ENCODE measurements around the gene AGTRAP.

The AGTRAP gene

DNA sequence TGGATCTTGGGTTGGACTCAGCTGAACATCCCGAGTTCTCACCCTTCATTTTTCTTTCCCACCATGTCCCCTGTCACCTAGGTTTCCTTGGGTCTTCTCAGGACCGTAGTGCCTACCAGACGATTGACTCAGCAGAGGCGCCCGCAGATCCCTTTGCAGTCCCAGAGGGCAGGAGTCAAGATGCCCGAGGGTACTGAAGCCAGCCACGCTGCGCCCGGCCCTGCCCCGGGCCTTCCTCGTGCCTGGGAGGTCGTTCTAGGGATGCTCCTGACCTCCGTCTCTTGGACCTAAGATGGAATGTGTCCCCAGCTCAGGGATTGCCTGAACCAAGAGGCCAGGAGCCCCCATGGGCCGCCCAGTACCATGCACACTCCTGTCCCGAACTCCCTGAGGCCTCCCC lies 14.1 kb downstream of the AGTRAP start:
- no peak for ATAC-seq (ENCODE audit: insufficient read depth, low read depth)

DNA sequence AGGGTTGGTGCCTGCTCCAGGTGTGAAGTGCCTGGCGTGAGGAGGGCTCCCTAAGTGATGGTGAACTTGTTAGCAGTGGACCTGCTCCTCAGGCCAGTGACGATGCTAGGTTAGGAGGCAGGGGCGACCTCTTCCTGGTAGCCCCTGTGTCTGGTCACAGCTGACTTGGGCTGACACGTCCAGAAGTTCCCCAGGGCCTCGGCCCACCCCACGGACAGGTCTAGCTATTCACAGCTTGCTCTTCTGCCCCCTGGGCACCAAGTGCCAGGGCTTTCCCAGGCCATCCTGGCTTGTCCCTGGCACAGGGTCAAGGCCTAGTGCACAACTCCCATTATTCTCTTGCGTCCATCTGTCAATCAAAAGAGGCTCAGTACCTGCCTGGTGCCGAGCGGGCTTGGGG lies 15.2 kb downstream of the AGTRAP start:
- H2AFZ ChIP-seq (ENCODE audit: low read depth, low read length) = no peak overlapping the region
- H4K20me1 ChIP-seq (ENCODE audit: insufficient read depth, low read length) = no peaks in the 10 kb centered on the region; the same call in 1 of the 2 replicates
- no peaks in the 10 kb centered on the region for H3K36me3 ChIP-seq (ENCODE audit: insufficient read depth, low read length)
- no peaks in the 10 kb centered on the region for H3K79me2 ChIP-seq (ENCODE audit: insufficient read depth, low read length)
- H3K9me3 ChIP-seq (ENCODE audit: insufficient read depth, low read length, severe bottlenecking) = no peaks in the 10 kb centered on the region
- H3K27ac ChIP-seq (ENCODE audit: low read length) = no peak overlapping the region
- TF ChIP-seq CTCF (IDR thresholded peaks at IDR 0.05; ENCODE audit: borderline replicate concordance, extremely low read depth, low read length, poor library complexity, severe bottlenecking) = no peak
- TF ChIP-seq EZH2 (IDR thresholded peaks at IDR 0.05; ENCODE audit: borderline replicate concordance, low read depth, low read length, severe bottlenecking) = no peak
- no peak overlapping the region for H3K4me3 ChIP-seq (ENCODE audit: low read depth in 1 of 2, low read length in 2 of 2)
- ATAC-seq (ENCODE audit: insufficient read depth, low read depth) (no peak), DNase-seq (no peak)
- peaks cover 4% of the 10 kb centered on the region for H3K27me3 ChIP-seq (ENCODE audit: insufficient read depth, low read length, poor library complexity)
- H3K4me1 ChIP-seq (ENCODE audit: insufficient read depth, low read length) = no peaks in the 10 kb centered on the region
- no peak overlapping the region for H3K9ac ChIP-seq (ENCODE audit: low read depth, low read length)
- no peak overlapping the region for H3K4me2 ChIP-seq (ENCODE audit: insufficient read depth, low read length)

More for the DNA sequence above, 14.1 kb downstream of the AGTRAP start:
- Histone ChIP-seq H3K36me3 (ENCODE audit: insufficient read depth, low read length) (no peaks in the 10 kb centered on the region), H2AFZ (ENCODE audit: low read depth, low read length) (no peak overlapping the region), H3K4me3 (ENCODE audit: low read depth in 1 of 2, low read length in 2 of 2) (no peak overlapping the region), H3K9me3 (ENCODE audit: insufficient read depth, low read length, severe bottlenecking) (no peaks in the 10 kb centered on the region), H4K20me1 (ENCODE audit: insufficient read depth, low read length) (peaks cover 3% of the 10 kb centered on the region; the same call in 1 of the 2 replicates), H3K79me2 (ENCODE audit: insufficient read depth, low read length) (no peaks in the 10 kb centered on the region), H3K4me1 (ENCODE audit: insufficient read depth, low read length) (no peaks in the 10 kb centered on the region), H3K9ac (ENCODE audit: low read depth, low read length) (no peak overlapping the region), H3K27ac (ENCODE audit: low read length) (no peak overlapping the region), H3K4me2 (ENCODE audit: insufficient read depth, low read length) (no peak overlapping the region), H3K27me3 (ENCODE audit: insufficient read depth, low read length, poor library complexity) (no peaks in the 10 kb centered on the region)
- DNase-seq = no peak
- TF ChIP-seq EZH2 (IDR thresholded peaks at IDR 0.05; ENCODE audit: borderline replicate concordance, low read depth, low read length, severe bottlenecking) (no peak), CTCF (IDR thresholded peaks at IDR 0.05; ENCODE audit: borderline replicate concordance, extremely low read depth, low read length, poor library complexity, severe bottlenecking) (no peak)

DNA sequence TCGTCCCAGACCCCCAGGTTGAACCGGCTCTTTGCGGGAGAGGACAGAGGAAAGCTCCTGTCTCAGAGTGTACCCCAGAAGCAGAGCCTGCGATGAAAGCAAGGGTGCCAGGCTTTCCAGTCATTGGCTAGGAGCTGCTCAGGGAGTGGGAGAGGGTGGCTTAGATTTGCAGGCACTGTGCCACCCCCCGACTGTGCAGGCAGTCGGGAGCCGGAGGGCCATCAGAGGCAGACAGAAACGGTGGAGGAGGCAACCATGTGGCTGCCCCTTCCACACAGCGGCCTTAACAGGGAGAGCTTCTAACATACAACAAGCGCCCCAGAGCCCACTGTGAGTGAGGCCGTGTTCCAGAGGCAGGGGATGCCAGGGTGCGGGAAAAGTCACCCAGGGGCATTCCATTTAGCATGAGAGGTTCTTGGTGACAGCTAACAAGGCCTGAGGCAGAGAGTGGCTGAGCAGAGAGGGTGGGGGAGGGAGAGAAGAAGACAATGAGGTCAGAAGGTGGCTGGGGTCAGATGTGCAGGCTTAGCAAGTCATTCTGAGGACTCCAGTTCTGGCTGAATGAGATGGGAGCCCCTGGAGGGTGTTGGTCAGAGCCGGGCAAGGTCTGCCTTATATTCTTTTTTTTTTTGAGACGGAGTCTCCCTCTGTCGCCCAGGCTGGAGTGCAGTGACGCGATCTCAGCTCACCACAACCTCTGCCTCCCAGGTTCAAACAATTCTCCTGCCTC lies 16.6 kb downstream of the AGTRAP start:
- Histone ChIP-seq H4K20me1 (ENCODE audit: insufficient read depth, low read length) (no peaks in the 10 kb centered on the region; the same call in 1 of the 2 replicates), H3K27ac (ENCODE audit: low read length) (no peak overlapping the region), H3K79me2 (ENCODE audit: insufficient read depth, low read length) (no peaks in the 10 kb centered on the region), H3K9me3 (ENCODE audit: insufficient read depth, low read length, severe bottlenecking) (no peaks in the 10 kb centered on the region), H3K36me3 (ENCODE audit: insufficient read depth, low read length) (no peaks in the 10 kb centered on the region), H3K4me3 (ENCODE audit: low read depth in 1 of 2, low read length in 2 of 2) (no peak overlapping the region), H2AFZ (ENCODE audit: low read depth, low read length) (no peak overlapping the region), H3K4me1 (ENCODE audit: insufficient read depth, low read length) (no peaks in the 10 kb centered on the region), H3K4me2 (ENCODE audit: insufficient read depth, low read length) (no peak overlapping the region), H3K27me3 (ENCODE audit: insufficient read depth, low read length, poor library complexity) (peaks cover 4% of the 10 kb centered on the region), H3K9ac (ENCODE audit: low read depth, low read length) (no peak overlapping the region)
- TF ChIP-seq EZH2 (IDR thresholded peaks at IDR 0.05; ENCODE audit: borderline replicate concordance, low read depth, low read length, severe bottlenecking) (no peak), CTCF (IDR thresholded peaks at IDR 0.05; ENCODE audit: borderline replicate concordance, extremely low read depth, low read length, poor library complexity, severe bottlenecking) (no peak)
- ATAC-seq (ENCODE audit: insufficient read depth, low read depth) = no peak
- no peak for DNase-seq

Data from DND-41 (cell line).